AG08396 (cell line): ENCODE measurements around the gene SLC44A1.

ENCODE experiments used
- DNase-seq: peaks from one replicate; pipeline ENCODE4 v3.0.0; 2012; ENCODE audit warnings: low spot score, mixed read lengths

Gene SLC44A1

DNA sequence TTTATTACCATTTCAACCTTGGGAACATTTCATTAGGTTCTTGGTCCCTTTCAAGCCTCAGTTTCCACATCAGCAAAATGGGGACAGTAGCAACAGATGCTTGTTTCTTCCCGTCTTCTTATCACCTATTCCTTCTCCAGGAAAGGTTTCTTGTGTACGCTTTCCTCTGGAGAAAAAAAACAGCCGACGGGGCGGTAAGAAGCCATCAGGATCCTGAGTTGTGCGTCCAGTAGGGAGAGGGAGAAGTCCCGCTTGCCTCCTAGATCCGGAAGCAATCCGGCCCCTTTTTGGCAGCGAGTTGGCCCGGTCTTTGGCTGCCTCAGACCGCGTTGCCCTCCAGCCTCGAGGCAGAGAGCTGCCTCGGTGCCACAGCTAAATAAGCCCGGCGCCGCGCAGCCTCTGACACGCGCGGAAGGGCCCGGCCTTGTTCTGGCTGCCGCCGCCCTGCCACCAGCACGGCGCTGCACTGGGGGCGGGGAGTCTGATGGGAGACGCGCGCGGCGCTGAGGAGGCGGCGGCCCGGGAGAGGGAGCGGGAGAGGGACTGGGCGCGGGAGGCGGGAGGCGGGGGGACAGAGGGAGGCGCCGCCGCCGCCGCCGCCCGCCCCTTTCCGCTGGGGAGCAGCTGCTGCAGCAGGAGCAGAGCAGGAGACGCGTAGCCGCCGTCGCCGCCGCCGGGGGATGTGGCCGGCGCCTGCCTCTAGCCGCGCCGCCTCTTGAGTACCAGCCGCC, at the start of gene SLC44A1:
Gene SLC44A1 (plus strand): TSS at position 649 of the 731 bp plus-strand sequence. CDS start 218 bp downstream, outside the sequence.
- DNase-seq: peak; percentile 95

GRCh38 chr9:105195259-105195658, 49.2 kb upstream of the SLC44A1 start:
- no peak for DNase-seq

DNA sequence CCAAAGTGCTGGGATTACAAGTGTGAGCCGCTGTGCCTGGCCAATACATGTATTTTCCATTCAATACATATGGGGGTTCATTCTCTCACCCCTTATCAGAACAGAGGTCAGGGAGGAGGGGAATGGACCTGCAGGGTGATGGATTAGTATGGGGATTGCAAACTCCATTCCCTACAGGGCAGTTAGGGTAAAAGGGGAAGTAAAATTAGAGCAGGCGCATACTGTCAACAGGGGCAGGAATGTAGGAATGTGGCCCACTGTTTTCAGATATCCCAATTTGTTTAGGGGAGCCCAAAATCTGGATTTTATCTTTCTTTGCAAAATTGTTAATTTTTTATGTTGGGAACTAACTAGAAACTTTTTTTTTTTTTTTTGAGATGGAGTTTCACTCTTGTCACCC, 46.4 kb upstream of the SLC44A1 start:
- DNase-seq: no peak

DNA sequence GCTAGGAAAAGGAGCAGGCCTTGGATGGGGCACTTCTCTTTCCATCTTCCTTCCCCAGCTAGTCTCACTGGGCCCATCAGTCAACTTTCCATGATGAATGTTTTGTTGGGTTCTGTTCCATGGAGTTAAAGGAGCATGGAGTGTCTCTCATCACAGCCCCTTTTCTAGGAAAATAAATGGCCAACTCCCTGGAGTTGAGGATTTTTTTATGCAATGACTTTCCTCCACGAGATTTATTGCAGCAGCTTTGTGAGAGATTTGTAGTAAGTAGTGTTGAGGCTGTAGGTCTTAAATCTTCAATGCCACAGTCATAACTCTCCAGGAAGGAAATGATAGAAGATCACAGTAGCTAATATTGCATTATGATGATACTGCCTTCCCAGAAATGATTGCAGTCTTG, 45.6 kb upstream of the SLC44A1 start:
- DNase-seq: no peak

GRCh38 chr9:105204416-105204815, 40.0 kb upstream of the SLC44A1 start:
- no peak for DNase-seq

- DNase-seq: peak; percentile 85
These were observed 38.5 kb upstream of the SLC44A1 start for GRCh38 chr9:105205787-105206495.

- no peak for DNase-seq
These were observed 38.0 kb upstream of the SLC44A1 start for GRCh38 chr9:105206496-105206820.

GRCh38 chr9:105206821-105207699, 37.4 kb upstream of the SLC44A1 start:
- DNase-seq: no peak

- no peak for DNase-seq
These were observed 27.8 kb upstream of the SLC44A1 start for GRCh38 chr9:105216440-105217178.

GRCh38 chr9:105218673-105219072, 25.8 kb upstream of the SLC44A1 start:
- DNase-seq: no peak

- no peak for DNase-seq
These were observed 25.1 kb upstream of the SLC44A1 start for GRCh38 chr9:105219291-105219805.

- no peak for DNase-seq
These were observed 24.0 kb upstream of the SLC44A1 start for GRCh38 chr9:105220451-105220850.

- DNase-seq: no peak
These were observed 20.8 kb upstream of the SLC44A1 start for GRCh38 chr9:105223544-105224140.

DNA sequence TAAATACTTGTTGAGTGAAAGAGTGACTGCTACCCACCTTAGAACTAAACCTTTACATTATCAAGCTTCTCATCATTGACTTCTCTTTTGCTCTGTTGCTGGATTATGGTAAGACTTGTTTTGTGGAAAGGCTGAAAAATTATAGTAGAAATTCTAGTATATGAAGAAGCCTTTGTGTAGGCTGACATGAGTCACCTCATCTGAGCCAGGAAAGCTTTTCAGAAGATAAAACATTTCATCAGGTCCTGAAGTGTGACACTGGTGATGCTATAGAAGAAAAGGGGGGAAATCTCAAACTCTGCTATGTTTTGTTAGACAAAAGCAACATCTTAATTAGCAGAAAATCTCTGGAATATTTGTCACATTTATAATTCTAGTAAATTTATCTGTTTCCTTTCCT, 18.4 kb upstream of the SLC44A1 start:
- no peak for DNase-seq

DNA sequence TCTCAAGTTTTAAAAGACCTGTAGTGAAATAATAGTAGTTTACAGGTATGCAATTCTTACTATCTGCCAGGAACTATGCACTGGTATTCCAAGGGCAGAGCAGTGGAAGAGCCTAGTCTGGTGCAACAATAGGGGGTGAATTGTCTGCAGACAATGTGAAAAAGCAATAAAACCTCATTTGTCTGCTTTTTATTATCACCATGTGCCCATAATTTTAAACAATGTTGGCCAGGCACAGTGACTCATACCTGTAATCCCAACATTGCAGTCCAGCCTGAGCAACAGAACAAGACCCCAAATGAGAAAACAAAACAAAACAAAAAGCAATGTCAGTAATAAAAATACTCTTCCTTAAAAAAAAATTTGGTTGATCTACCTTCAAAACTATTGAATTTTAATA, 12.2 kb upstream of the SLC44A1 start:
- no peak for DNase-seq

DNA sequence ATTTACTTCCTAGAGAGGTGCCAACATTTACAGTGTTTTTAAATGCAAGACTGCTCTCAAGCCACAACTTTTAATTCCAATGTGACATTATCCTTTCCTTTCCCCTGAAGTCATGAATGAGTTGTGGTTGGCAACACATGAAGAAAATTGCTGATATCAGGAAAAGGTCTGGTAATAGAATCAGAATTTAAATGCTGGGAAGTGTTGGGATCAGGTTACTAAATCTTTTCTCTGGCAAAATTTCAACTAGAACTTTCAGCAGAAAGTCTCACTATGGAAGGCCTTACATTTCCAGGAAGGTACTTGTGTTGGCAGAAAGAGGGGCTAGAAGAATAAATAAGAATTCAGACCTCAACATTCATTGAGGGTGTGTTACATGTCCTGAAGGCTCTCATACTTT, 10.6 kb upstream of the SLC44A1 start:
- DNase-seq: no peak

DNA sequence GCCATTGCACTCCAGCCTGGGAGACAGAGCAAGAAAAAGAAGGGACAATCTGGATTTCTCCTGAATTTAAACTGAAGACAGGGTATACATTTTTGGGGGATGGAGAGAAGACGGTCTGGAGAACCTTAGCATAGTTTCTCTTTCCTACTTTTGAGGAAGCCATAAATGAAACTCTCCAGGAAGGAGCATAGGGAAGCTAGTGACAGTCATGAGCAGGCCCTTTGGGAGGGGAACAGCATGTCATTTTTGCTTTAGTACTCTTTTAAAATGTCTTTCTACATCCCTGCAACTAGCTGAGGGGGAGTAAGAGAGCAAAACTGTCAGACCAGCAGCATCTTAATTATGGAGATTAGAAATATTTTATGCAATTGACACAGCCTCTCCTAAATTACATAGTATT, 8.2 kb upstream of the SLC44A1 start:
- DNase-seq: no peak

- no peak for DNase-seq
These were observed 7.2 kb upstream of the SLC44A1 start for GRCh38 chr9:105237246-105237645.

GRCh38 chr9:105238302-105238701, 6.1 kb upstream of the SLC44A1 start:
- DNase-seq: no peak

- DNase-seq: no peak
These were observed 3.0 kb upstream of the SLC44A1 start for GRCh38 chr9:105241356-105242043.

- DNase-seq: no peak
These were observed 2.4 kb upstream of the SLC44A1 start for GRCh38 chr9:105242062-105242461.
